Measurements from ENCODE around the gene SEMA3F.

DNA sequence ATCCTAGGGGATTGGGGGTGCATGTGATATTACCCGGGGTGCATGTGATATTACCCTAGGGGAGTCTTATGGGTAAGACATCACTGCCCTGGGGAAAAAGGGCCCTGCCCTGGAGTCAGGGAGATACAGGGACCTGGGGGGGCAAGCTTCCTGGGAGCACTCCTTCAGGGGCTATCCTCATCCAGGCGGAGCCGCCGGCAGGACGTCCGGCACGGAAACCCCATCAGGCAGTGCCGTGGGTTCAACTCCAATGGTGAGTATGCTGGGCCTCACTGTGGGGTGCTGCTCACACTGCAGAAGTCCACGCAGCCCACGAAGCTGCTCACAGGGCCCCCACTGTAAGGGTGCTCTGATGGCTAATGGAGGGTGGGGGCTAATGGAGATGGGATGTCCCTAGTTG lies 31.0 kb downstream of the SEMA3F start:
- TF ChIP-seq, protein P1, sequence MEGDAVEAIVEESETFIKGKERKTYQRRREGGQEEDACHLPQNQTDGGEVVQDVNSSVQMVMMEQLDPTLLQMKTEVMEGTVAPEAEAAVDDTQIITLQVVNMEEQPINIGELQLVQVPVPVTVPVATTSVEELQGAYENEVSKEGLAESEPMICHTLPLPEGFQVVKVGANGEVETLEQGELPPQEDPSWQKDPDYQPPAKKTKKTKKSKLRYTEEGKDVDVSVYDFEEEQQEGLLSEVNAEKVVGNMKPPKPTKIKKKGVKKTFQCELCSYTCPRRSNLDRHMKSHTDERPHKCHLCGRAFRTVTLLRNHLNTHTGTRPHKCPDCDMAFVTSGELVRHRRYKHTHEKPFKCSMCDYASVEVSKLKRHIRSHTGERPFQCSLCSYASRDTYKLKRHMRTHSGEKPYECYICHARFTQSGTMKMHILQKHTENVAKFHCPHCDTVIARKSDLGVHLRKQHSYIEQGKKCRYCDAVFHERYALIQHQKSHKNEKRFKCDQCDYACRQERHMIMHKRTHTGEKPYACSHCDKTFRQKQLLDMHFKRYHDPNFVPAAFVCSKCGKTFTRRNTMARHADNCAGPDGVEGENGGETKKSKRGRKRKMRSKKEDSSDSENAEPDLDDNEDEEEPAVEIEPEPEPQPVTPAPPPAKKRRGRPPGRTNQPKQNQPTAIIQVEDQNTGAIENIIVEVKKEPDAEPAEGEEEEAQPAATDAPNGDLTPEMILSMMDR (conservative IDR thresholded peaks at IDR 0.05): no peak
- TF ChIP-seq EZH2 (IDR thresholded peaks at IDR 0.05; ENCODE audit: low read depth): no peak

Data from PC-9 (cell line).